Ishikawa (cell line): ENCODE data around the gene PHETA1.

ENCODE experiments used
- EP300 ChIP-seq: IDR thresholded peaks from 2 replicates; pipeline ENCODE4 v1.6.1; 2012; ENCODE audit warnings: borderline replicate concordance
- FOXM1 ChIP-seq: IDR thresholded peaks from 2 replicates; pipeline ENCODE4 v1.6.1; 2012; ENCODE audit warnings: low read depth, borderline replicate concordance
- MAX ChIP-seq: IDR thresholded peaks from 2 replicates; pipeline ENCODE4 v1.6.1; 2012
- RAD21 ChIP-seq: IDR thresholded peaks from 2 replicates; pipeline ENCODE4 v1.6.1; 2012; ENCODE audit warnings: low read depth
- REST ChIP-seq: IDR thresholded peaks from 2 replicates; pipeline ENCODE4 v1.6.1; 2012; ENCODE audit warnings: low read depth, mild to moderate bottlenecking
- TAF1 ChIP-seq: IDR thresholded peaks from 2 replicates; pipeline ENCODE4 v1.6.1; 2012; ENCODE audit warnings: low read depth, mild to moderate bottlenecking
- TCF12 ChIP-seq: IDR thresholded peaks from 2 replicates; pipeline ENCODE4 v1.6.1; 2012; ENCODE audit warnings: low read depth
- TEAD4 ChIP-seq: IDR thresholded peaks from 2 replicates; pipeline ENCODE4 v1.6.1; 2012
- USF1 ChIP-seq: IDR thresholded peaks from 2 replicates; pipeline ENCODE4 v1.6.1; 2012
- YY1 ChIP-seq: IDR thresholded peaks from 2 replicates; pipeline ENCODE4 v1.6.1; 2012; ENCODE audit warnings: low read depth

GRCh38 chr12:111408686-111409402, 39.9 kb upstream of the PHETA1 start:
- no peak for TF ChIP-seq TEAD4
- no peak for TF ChIP-seq RAD21
- no peak for TF ChIP-seq USF1
- TF ChIP-seq FOXM1: no peak
- TF ChIP-seq TAF1: no peak
- no peak for TF ChIP-seq YY1
- no peak for TF ChIP-seq REST
- no peak for TF ChIP-seq MAX
- no peak for TF ChIP-seq EP300
- TF ChIP-seq TCF12: no peak
